GM18526 (cell line): ENCODE data around the gene ADAMTSL3.

Experiments used
- POLR2A ChIP-seq: IDR thresholded peaks from 3 replicates; pipeline ENCODE4 v1.6.1; 2011; ENCODE audit not compliant: insufficient read length; ENCODE audit errors: extremely low read depth

Gene ADAMTSL3

DNA sequence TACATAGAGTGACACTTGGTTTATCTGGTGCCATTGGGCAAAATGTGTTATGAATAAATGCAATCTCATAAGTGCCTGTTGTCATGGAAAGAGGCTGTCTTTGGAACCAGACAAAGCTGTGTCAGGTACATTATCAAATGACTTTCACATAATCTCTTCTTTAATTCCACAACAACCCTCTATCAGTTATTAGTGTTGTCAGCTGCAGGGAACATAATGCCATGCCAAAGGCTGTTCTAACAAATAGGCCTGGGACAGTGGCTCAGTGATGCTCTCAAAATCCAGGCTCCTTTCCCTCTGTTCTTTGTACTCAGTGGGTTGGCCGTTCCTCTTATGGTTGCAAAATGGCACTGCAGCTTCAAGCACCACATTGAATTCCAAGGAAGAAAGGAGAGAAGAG is 91.8 kb downstream of the ADAMTSL3 start:
- no peak for TF ChIP-seq POLR2A

- no peak for TF ChIP-seq POLR2A
These were observed 92.3 kb downstream of the ADAMTSL3 start for GRCh38 chr15:83746231-83746630.

DNA sequence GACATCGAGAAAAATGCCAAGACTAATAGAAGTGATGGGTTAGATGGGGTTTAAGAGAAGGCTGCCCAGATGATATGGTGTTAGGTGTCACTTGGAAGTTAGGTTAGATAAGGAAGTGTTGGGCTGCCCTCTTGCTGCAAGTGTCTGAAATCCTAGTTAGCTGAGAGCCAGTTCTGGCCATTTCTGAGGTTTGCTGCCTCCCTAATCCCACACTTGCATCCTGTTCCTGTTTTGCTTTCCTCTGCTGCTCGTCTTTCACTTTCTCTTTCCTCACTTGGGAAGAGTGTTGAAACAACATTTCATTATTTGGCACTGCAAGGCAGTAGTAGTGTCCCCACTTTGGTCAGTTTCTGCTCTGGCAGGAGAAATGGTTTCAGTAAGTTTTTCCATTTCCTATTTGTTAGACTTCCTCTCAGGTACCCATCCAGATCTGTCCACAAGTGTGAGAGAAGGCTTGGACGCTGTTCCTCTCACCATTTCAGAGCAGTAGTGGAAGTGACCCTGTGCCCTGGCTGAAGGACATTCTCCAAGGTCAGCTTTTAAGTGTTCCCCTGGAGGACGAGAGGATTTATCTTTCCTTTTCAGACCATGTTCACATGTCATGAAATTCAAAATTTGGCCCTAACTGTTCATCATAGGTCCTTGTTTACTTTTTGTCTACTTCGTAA is 93.3 kb downstream of the ADAMTSL3 start:
- TF ChIP-seq POLR2A, result no peak

GRCh38 chr15:83747718-83748110 is 93.8 kb downstream of the ADAMTSL3 start:
- no peak for TF ChIP-seq POLR2A

DNA sequence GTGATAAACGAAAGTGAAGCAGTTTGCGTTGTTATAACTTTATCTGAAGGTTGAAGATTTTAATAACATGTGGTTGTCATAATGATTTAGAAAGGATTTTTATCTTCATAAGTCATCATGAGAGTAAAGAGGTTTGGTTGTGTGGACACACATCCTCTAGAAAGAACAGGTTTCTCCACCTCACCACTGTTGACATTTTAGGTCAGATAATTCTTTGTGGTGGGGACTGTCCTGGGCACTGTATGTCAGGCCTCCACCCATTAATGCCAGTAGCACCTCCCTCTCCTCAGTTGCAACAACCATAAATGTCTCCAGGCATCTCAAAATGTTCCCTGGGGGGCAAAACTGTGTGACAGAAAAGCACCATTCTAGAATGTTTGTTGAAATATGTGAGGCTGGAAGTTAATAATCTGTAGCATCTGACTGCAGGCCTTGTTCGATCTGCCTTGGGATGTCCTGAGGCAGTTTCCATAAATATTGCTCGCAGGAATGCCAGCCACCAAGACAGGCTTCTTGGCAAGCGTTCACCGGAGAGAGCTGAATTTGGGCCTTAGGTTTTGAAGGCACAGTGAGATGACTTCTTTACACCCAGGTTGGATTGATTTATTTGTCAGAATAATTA is 100.1 kb downstream of the ADAMTSL3 start:
- no peak for TF ChIP-seq POLR2A

DNA sequence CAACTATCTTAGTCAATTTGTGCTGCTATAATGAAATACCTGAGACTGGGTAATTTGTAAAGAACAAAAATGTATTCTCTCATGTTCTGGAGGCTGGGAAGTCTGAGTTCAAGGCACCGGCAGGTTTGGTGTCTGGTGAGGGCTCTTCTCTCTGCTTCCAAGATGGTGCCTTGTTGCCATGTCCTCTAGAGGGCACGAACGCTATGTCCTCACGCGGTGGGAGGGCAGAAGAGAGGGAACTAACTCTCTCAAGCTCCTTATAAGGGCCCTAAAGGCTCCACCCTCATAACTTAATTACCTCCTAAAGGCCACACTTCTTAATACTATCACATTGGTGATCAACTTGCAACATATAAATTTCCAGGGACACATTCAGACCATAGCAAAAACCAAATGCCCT is 108.4 kb downstream of the ADAMTSL3 start:
- no peak for TF ChIP-seq POLR2A

GRCh38 chr15:83764201-83764838 is 110.4 kb downstream of the ADAMTSL3 start:
- TF ChIP-seq POLR2A, result no peak

- no peak for TF ChIP-seq POLR2A
These were observed 112.4 kb downstream of the ADAMTSL3 start for GRCh38 chr15:83766339-83766738.

DNA sequence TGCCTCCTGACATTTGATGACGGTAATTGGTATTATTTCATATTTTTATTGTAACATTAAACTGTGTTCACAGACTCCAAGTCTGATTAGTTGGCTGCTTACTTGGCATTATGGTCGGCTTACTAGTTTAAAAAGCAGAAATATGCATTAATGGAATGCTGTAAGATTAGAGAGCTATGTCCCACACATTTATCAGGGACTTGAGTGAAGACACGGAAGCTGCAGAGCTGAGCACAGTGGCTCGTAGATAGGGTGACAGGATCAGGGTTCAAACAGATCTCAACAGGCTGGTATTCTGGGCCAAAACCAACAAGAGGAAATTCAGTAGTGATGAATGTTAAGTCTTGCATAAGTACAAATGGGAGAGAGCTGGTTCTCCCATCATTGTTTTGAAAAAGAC is 113.8 kb downstream of the ADAMTSL3 start:
- TF ChIP-seq POLR2A, result no peak

DNA sequence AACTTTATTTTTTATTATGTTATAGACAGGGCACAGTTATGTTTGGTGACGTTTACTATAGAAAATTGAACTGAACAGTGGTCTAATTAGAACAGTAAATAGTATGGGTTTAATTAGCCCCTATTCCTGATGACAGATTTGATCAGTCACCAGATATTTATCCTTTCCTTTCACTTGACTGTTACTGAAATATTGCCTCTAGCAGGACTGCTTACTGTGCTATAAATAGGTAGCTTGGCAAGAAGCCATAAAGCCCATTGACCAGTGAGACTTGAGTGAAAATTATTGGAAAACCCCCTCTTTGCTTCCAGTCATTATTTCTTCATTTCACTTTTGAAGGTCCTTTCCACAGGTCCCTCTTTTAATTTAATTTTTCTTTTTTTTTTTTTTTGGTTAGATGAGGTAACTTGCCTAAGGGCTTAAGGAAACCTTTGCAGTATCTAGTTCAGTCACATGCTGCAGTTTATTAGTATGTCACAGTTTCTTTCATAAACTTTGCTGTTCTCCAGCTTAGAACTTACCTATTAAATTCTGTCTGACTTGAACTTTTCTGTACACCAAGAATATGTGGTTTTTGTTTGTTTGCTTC is 115.6 kb downstream of the ADAMTSL3 start:
- no peak for TF ChIP-seq POLR2A

DNA sequence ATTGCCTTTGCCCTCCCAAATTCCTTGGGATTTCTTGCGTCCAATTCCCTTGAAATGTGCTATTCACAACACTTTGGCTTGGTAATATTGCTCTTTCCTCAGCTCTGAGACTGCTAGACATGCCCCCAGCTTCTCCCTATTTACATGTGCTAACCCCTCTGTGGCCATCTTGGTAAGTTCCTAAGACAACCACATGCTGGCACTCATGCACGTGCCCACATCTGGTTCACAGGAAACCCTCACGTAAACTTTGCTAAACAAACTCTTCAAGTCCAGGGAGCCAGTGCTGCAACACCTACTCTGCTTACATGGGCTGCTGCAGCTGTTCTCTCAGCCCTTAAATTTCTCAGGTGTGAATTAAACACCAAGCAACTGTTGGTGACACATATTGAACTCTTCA is 121.8 kb downstream of the ADAMTSL3 start:
- no peak for TF ChIP-seq POLR2A

DNA sequence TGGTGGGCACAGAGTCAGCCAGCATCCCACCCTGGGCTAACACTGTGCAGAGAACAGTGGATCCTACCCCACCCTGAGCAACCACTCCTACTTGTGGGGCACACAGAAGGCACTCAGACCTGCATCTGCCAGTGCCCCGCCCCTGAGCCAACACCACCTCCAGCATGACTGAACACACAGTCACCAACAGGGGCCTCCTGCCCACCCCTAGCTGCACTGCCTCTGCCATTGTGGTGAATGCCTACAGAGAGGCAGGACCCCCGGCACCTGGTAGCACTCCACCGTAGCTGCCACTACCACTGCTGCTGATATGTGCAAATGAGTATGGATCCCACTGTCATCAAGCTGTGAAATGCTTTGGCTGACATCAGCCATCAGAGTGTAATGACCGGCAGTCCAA is 123.1 kb downstream of the ADAMTSL3 start:
- TF ChIP-seq POLR2A, result no peak

DNA sequence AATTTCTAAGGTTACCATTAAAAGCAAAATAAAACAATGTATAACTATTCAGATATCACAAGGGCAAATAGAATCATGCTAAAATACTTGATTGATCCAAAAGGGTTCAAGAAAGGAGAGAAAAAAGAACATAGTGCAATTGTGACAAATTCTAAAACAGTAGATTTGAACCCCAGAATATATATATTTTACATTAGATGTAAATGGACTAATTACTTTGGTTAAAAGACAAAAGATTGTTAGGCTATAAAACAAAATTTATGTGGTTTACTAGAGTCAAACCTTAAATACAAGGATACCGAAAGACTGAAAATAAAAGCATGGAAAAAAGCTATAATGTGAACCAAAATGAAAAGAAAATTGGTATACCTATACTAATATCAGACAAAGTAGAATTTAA is 129.3 kb downstream of the ADAMTSL3 start:
- no peak for TF ChIP-seq POLR2A

- no peak for TF ChIP-seq POLR2A
These were observed 131.1 kb downstream of the ADAMTSL3 start for GRCh38 chr15:83784975-83785374.

GRCh38 chr15:83786336-83786735 is 132.4 kb downstream of the ADAMTSL3 start:
- no peak for TF ChIP-seq POLR2A

DNA sequence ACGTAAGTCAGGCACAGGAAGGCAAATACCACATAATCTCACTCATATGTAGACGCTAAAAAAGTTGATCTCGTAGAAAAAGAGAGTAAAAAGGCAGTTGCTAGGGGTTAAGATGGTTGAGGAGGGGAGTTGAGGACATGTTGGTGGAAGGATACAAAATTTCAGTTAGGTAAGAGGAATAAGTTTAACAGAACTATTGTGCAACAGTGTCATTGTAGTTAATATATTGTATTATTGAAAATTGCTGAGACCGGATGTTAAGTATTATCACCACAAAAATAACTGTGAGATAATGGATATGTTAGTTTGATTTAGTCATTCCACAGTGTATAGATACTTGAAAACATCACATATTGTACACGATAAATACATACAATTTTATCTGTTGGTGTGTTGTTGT is 139.1 kb downstream of the ADAMTSL3 start:
- TF ChIP-seq POLR2A, result no peak
